ENCODE measurements around the gene TULP4. TPM values are rescaled to one million over a fixed set of nuclear protein-coding genes. Genes with fewer than 3 reads are reported as not detected.

The TULP4 gene
- total RNA-seq, 1 experiment from 2014 or later = 126 TPM

GRCh38 chr6:158437571-158437970 lies 125.3 kb downstream of the TULP4 start:
- H3K9me3 ChIP-seq = no peaks in the 10 kb centered on the region
- ChIA-PET POLR2A (no interaction called here), CTCF (no interaction called here)
- H3K36me3 ChIP-seq (ENCODE audit: control insufficient read depth, insufficient read depth, low read length) = peaks cover 2% of the 10 kb centered on the region
- Mint-ChIP-seq H3K27me3 (ENCODE audit: insufficient read depth, unreplicated experiment) (no peaks in the 10 kb centered on the region), H3K4me3 (ENCODE audit: unreplicated experiment) (no peak overlapping the region), H3K27ac (ENCODE audit: unreplicated experiment) (no peak overlapping the region), H3K36me3 (ENCODE audit: insufficient read depth, unreplicated experiment) (peaks cover 56% of the 10 kb centered on the region), H3K9me3 (ENCODE audit: unreplicated experiment) (no peaks in the 10 kb centered on the region), H3K4me1 (ENCODE audit: low read depth, unreplicated experiment) (no peaks in the 10 kb centered on the region)
- no peaks in the 10 kb centered on the region for H3K27me3 ChIP-seq (replicated peaks; ENCODE audit: control insufficient read depth, insufficient read depth, low read length)
- intact Hi-C loops (cut with micrococcal nuclease; ENCODE audit: unreplicated experiment) = no loop called here
- no peak overlapping the region for H3K4me3 ChIP-seq (ENCODE audit: low read depth, low read length)
- no peak for DNase-seq
- BruUV-seq (replicated peaks) = no TSS peak
- H3K4me1 ChIP-seq = no peaks in the 10 kb centered on the region
- no peak for TF ChIP-seq CTCF (IDR thresholded peaks at IDR 0.05; ENCODE audit: insufficient read depth in 1 of 2, low read depth in 1 of 2, low read length in 1 of 2, severe bottlenecking in 1 of 2, unreplicated experiment in 1 of 2)

- Mint-ChIP-seq H3K9me3 (ENCODE audit: unreplicated experiment) (no peaks in the 10 kb centered on the region), H3K27me3 (ENCODE audit: insufficient read depth, unreplicated experiment) (no peaks in the 10 kb centered on the region), H3K36me3 (ENCODE audit: insufficient read depth, unreplicated experiment) (peaks cover 52% of the 10 kb centered on the region), H3K27ac (ENCODE audit: unreplicated experiment) (no peak overlapping the region), H3K4me1 (ENCODE audit: low read depth, unreplicated experiment) (no peaks in the 10 kb centered on the region), H3K4me3 (ENCODE audit: unreplicated experiment) (no peak overlapping the region)
- POLR2A ChIA-PET = no interaction called here
- TF ChIP-seq CTCF (IDR thresholded peaks at IDR 0.05; ENCODE audit: insufficient read depth in 1 of 2, low read depth in 1 of 2, low read length in 1 of 2, severe bottlenecking in 1 of 2, unreplicated experiment in 1 of 2) = no peak
- intact Hi-C loops (cut with micrococcal nuclease; ENCODE audit: unreplicated experiment) = no loop called here
- CTCF ChIA-PET = no interaction called here
- no peaks in the 10 kb centered on the region for H3K4me1 ChIP-seq
- H3K36me3 ChIP-seq (ENCODE audit: control insufficient read depth, insufficient read depth, low read length) = peaks cover 2% of the 10 kb centered on the region
- no peak for DNase-seq
- H3K27me3 ChIP-seq (replicated peaks; ENCODE audit: control insufficient read depth, insufficient read depth, low read length) = no peaks in the 10 kb centered on the region
- no peaks in the 10 kb centered on the region for H3K9me3 ChIP-seq
- H3K4me3 ChIP-seq (ENCODE audit: low read depth, low read length) = no peak overlapping the region
- BruUV-seq (replicated peaks) = no TSS peak
Observed at GRCh38 chr6:158438226-158438625, 126.0 kb downstream of the TULP4 start.

GRCh38 chr6:158439255-158439654 lies 127.0 kb downstream of the TULP4 start:
- Mint-ChIP-seq H3K27ac (ENCODE audit: unreplicated experiment) (no peak overlapping the region), H3K36me3 (ENCODE audit: insufficient read depth, unreplicated experiment) (peaks cover 48% of the 10 kb centered on the region), H3K4me3 (ENCODE audit: unreplicated experiment) (no peak overlapping the region), H3K4me1 (ENCODE audit: low read depth, unreplicated experiment) (no peaks in the 10 kb centered on the region), H3K27me3 (ENCODE audit: insufficient read depth, unreplicated experiment) (no peaks in the 10 kb centered on the region), H3K9me3 (ENCODE audit: unreplicated experiment) (no peaks in the 10 kb centered on the region)
- Histone ChIP-seq H3K4me1 (no peaks in the 10 kb centered on the region), H3K36me3 (ENCODE audit: control insufficient read depth, insufficient read depth, low read length) (peaks cover 2% of the 10 kb centered on the region), H3K4me3 (ENCODE audit: low read depth, low read length) (no peak overlapping the region), H3K9me3 (no peaks in the 10 kb centered on the region), H3K27me3 (replicated peaks; ENCODE audit: control insufficient read depth, insufficient read depth, low read length) (no peaks in the 10 kb centered on the region)
- no peak for TF ChIP-seq CTCF (IDR thresholded peaks at IDR 0.05; ENCODE audit: insufficient read depth in 1 of 2, low read depth in 1 of 2, low read length in 1 of 2, severe bottlenecking in 1 of 2, unreplicated experiment in 1 of 2)
- ChIA-PET POLR2A (no interaction called here), CTCF (no interaction called here)
- no peak for DNase-seq
- BruUV-seq (replicated peaks) = no TSS peak
- intact Hi-C loops (cut with micrococcal nuclease; ENCODE audit: unreplicated experiment) = no loop called here
